HEK293 (cell line): ENCODE data around the gene BLACAT1.
A peak's percentile ranks its signal among the peaks of the same experiment; 100 is the strongest.

Experiments used
- CTCF ChIA-PET: fragments of 350-600 bp; formaldehyde crosslinking; extraction: SDS; loops from one replicate; lab custom pipeline; 2021; ENCODE audit warnings: antibody characterized with exemption; lab: Yijun Ruan, JAX
- POLR2A ChIA-PET: fragments of 300-600 bp; formaldehyde crosslinking; extraction: SDS; loops from one replicate; lab custom pipeline; 2020; ENCODE audit warnings: antibody characterized with exemption, inconsistent platforms; lab: Yijun Ruan, JAX
- H3K27ac ChIP-seq: fragments of 200-500 bp; sonication (Bioruptor generic); 2 replicates; pipeline ENCODE4 v1.5.1; 2014; ENCODE audit warnings: low read depth, low read length, control low read depth, inconsistent platforms; ENCODE audit errors: extremely low read depth
- H3K36me3 ChIP-seq, 2 experiments: fragments of 200-500 bp in 1 of 2; sonication (Bioruptor generic) in 1 of 2; 1 replicate in 1 of 2; 2 replicates in 1 of 2; pipeline ENCODE4 v1.5.1; 2014 to 2017; ENCODE audit warnings: inconsistent platforms in 2 of 2, low read length in 2 of 2; ENCODE audit not compliant: control insufficient read depth in 2 of 2, insufficient read depth in 1 of 2
- H3K4me1 ChIP-seq: fragments of 200-500 bp; sonication (Bioruptor generic); 2 replicates; pipeline ENCODE4 v1.5.1; 2014; ENCODE audit warnings: mild to moderate bottlenecking, low read length, inconsistent platforms; ENCODE audit not compliant: control insufficient read depth, insufficient read depth
- H3K4me3 ChIP-seq: 2 replicates; pipeline ENCODE4 v1.5.1; 2011; ENCODE audit warnings: low read depth, mild to moderate bottlenecking, control low read depth, low read length, moderate library complexity
- H3K9me3 ChIP-seq: fragments of 200-500 bp; sonication (Bioruptor generic); 2 replicates; pipeline ENCODE4 v1.5.1; 2014; ENCODE audit warnings: low read depth, low read length, inconsistent platforms; ENCODE audit not compliant: control insufficient read depth, insufficient read depth
- BCL11B ChIP-seq: fragments of 450-650 bp; formaldehyde crosslinking; IDR thresholded peaks from 2 replicates; pipeline ENCODE4 v1.5.1; 2016; ENCODE audit warnings: low read depth, missing biosample characterization, missing genetic modification characterization
- FEZF1 ChIP-seq: fragments of 450-650 bp; formaldehyde crosslinking; IDR thresholded peaks from 2 replicates; pipeline ENCODE4 v1.5.1; 2016; ENCODE audit warnings: missing biosample characterization, missing genetic modification characterization
- HOXA7 ChIP-seq: sonication (generic); formaldehyde crosslinking; IDR thresholded peaks from 2 replicates; pipeline ENCODE4 v1.8.1; 2022; ENCODE audit warnings: missing genetic modification reagents, borderline replicate concordance
- KLF1 ChIP-seq: fragments of 450-650 bp; formaldehyde crosslinking; IDR thresholded peaks from 2 replicates; pipeline ENCODE4 v1.5.1; 2016; ENCODE audit warnings: missing biosample characterization, missing genetic modification characterization
- PRDM1 ChIP-seq: fragments of 450-650 bp; formaldehyde crosslinking; IDR thresholded peaks from 2 replicates; pipeline ENCODE4; 2016; ENCODE audit warnings: missing biosample characterization, missing genetic modification characterization
- REPIN1 ChIP-seq: fragments of 450-650 bp; formaldehyde crosslinking; IDR thresholded peaks from 2 replicates; pipeline ENCODE4 v1.5.1; 2017; ENCODE audit warnings: missing biosample characterization, missing genetic modification characterization, low read depth
- SALL2 ChIP-seq: fragments of 450-650 bp; formaldehyde crosslinking; IDR thresholded peaks from 2 replicates; pipeline ENCODE4 v1.5.0; 2017; ENCODE audit warnings: missing biosample characterization, mild to moderate bottlenecking, missing genetic modification characterization, borderline replicate concordance
- SP7 ChIP-seq: fragments of 450-650 bp; formaldehyde crosslinking; IDR thresholded peaks from 2 replicates; pipeline ENCODE4 v1.5.1; 2016; ENCODE audit warnings: missing biosample characterization, missing genetic modification characterization
- YY2 ChIP-seq: fragments of 450-650 bp; formaldehyde crosslinking; IDR thresholded peaks from 2 replicates; pipeline ENCODE4 v1.5.1; 2016; ENCODE audit warnings: missing biosample characterization, missing genetic modification characterization
- ZBTB11 ChIP-seq: fragments of 450-650 bp; formaldehyde crosslinking; conservative IDR thresholded peaks from 2 replicates; pipeline ENCODE4 v1.5.1; 2016; ENCODE audit warnings: low read depth, missing biosample characterization, missing genetic modification characterization
- ZBTB17 ChIP-seq: fragments of 450-650 bp; formaldehyde crosslinking; IDR thresholded peaks from 2 replicates; pipeline ENCODE4 v1.5.1; 2016; ENCODE audit warnings: missing biosample characterization, missing genetic modification characterization
- ZFP3 ChIP-seq: fragments of 450-650 bp; formaldehyde crosslinking; IDR thresholded peaks from 2 replicates; pipeline ENCODE4 v1.5.1; 2016; ENCODE audit warnings: low read depth, missing biosample characterization, missing genetic modification characterization
- ZFP41 ChIP-seq: fragments of 450-650 bp; formaldehyde crosslinking; IDR thresholded peaks from 2 replicates; pipeline ENCODE4 v1.5.1; 2016; ENCODE audit warnings: missing biosample characterization, missing genetic modification characterization, borderline replicate concordance
- ZNF114 ChIP-seq: fragments of 450-650 bp; formaldehyde crosslinking; IDR thresholded peaks from 2 replicates; pipeline ENCODE4 v1.5.0; 2017; ENCODE audit warnings: missing biosample characterization, missing genetic modification characterization
- ZNF140 ChIP-seq: fragments of 450-650 bp; formaldehyde crosslinking; IDR thresholded peaks from 2 replicates; pipeline ENCODE4 v1.5.1; 2016; ENCODE audit warnings: missing biosample characterization, missing genetic modification characterization
- ZNF202 ChIP-seq: fragments of 450-650 bp; formaldehyde crosslinking; IDR thresholded peaks from 2 replicates; pipeline ENCODE4 v1.5.1; 2016; ENCODE audit warnings: missing biosample characterization, missing genetic modification characterization, borderline replicate concordance
- ZNF248 ChIP-seq: fragments of 450-650 bp; formaldehyde crosslinking; IDR thresholded peaks from 2 replicates; pipeline ENCODE4 v1.5.1; 2017; ENCODE audit warnings: missing biosample characterization, missing genetic modification characterization
- ZNF274 ChIP-seq, 2 experiments: fragments of 200-500 bp in 1 of 2; fragments of 450-650 bp in 1 of 2; sonication (Bioruptor generic) in 1 of 2; formaldehyde crosslinking in 1 of 2; IDR thresholded peaks; 2 replicates each; pipeline versions ENCODE4 v1.5.1 to v1.6.1; 2014 to 2016; ENCODE audit warnings: borderline replicate concordance in 1 of 2, inconsistent platforms in 1 of 2, low read length in 1 of 2, missing biosample characterization in 1 of 2, missing genetic modification characterization in 1 of 2
- ZNF280C ChIP-seq: fragments of 450-650 bp; formaldehyde crosslinking; IDR thresholded peaks from 2 replicates; pipeline ENCODE4 v1.5.1; 2016; ENCODE audit warnings: missing biosample characterization, missing genetic modification characterization
- ZNF324 ChIP-seq: fragments of 450-650 bp; formaldehyde crosslinking; IDR thresholded peaks from 2 replicates; pipeline ENCODE4 v1.5.1; 2016; ENCODE audit warnings: missing biosample characterization, missing genetic modification characterization
- ZNF335 ChIP-seq: fragments of 450-650 bp; formaldehyde crosslinking; conservative IDR thresholded peaks from 2 replicates; pipeline ENCODE4 v1.5.1; 2016; ENCODE audit warnings: missing biosample characterization, missing genetic modification characterization
- ZNF362 ChIP-seq: fragments of 450-650 bp; formaldehyde crosslinking; IDR thresholded peaks from 2 replicates; pipeline ENCODE4 v1.5.1; 2016; ENCODE audit warnings: missing biosample characterization, missing genetic modification characterization
- ZNF366 ChIP-seq: fragments of 450-650 bp; formaldehyde crosslinking; conservative IDR thresholded peaks from 2 replicates; pipeline ENCODE4 v1.5.1; 2016; ENCODE audit warnings: missing biosample characterization, missing genetic modification characterization
- ZNF473 ChIP-seq: fragments of 450-650 bp; formaldehyde crosslinking; IDR thresholded peaks from 2 replicates; pipeline ENCODE4 v1.5.1; 2017; ENCODE audit warnings: missing biosample characterization, missing genetic modification characterization
- ZNF600 ChIP-seq: fragments of 450-650 bp; formaldehyde crosslinking; IDR thresholded peaks from 2 replicates; pipeline ENCODE4 v1.5.1; 2016; ENCODE audit warnings: missing biosample characterization, missing genetic modification characterization
- ZNF610 ChIP-seq: fragments of 450-650 bp; formaldehyde crosslinking; IDR thresholded peaks from 2 replicates; pipeline ENCODE4 v1.5.1; 2016; ENCODE audit warnings: missing biosample characterization, missing genetic modification characterization, borderline replicate concordance
- ZNF654 ChIP-seq: fragments of 450-650 bp; formaldehyde crosslinking; IDR thresholded peaks from 2 replicates; pipeline ENCODE4 v1.5.1; 2016; ENCODE audit warnings: low read depth, missing biosample characterization, missing genetic modification characterization
- ZNF658 ChIP-seq: fragments of 450-650 bp; formaldehyde crosslinking; IDR thresholded peaks from 2 replicates; pipeline ENCODE4; 2016; ENCODE audit warnings: missing biosample characterization, missing genetic modification characterization
- ZNF776 ChIP-seq: fragments of 450-650 bp; formaldehyde crosslinking; IDR thresholded peaks from 2 replicates; pipeline ENCODE4 v1.5.0; 2017; ENCODE audit warnings: missing biosample characterization, missing genetic modification characterization, borderline replicate concordance
- ZSCAN16 ChIP-seq: fragments of 450-650 bp; formaldehyde crosslinking; IDR thresholded peaks from 2 replicates; pipeline ENCODE4 v1.5.1; 2016; ENCODE audit warnings: missing biosample characterization, missing genetic modification characterization
- ZSCAN4 ChIP-seq: fragments of 450-650 bp; formaldehyde crosslinking; IDR thresholded peaks from 2 replicates; pipeline ENCODE4 v1.5.1; 2017; ENCODE audit warnings: missing biosample characterization, missing genetic modification characterization

The BLACAT1 gene

GRCh38 chr1:205410581-205411298 is 45.1 kb downstream of the BLACAT1 start:
- ChIA-PET CTCF (interaction anchor here (0.6 to 2.3 kb wide), 10 partner anchors 14 to 118 kb away, joined by 3 to 13 read pairs (median 4); no protein-coding TSS in a partner anchor), POLR2A (no interaction called here)
- Histone ChIP-seq H3K27ac (no peak overlapping the region), H3K9me3 (no peaks in the 10 kb centered on the region), H3K4me1 (no peaks in the 10 kb centered on the region), H3K4me3 (no peak overlapping the region), H3K36me3 (no peaks in the 10 kb centered on the region)
- TF ChIP-seq KLF1 (tag by site-specific recombination) (no peak), SALL2 (tag by site-specific recombination) (peak; percentile 41; the same call in 1 of the 2 replicates), ZNF140 (tag by site-specific recombination) (no peak), ZFP41 (tag by site-specific recombination) (no peak), ZNF324 (no peak), ZNF335 (no peak), BCL11B (tag by site-specific recombination) (no peak), ZBTB17 (no peak), ZNF658 (tag by site-specific recombination) (no peak), PRDM1 (tag by site-specific recombination) (peak; percentile 94), ZSCAN4 (tag by site-specific recombination) (no peak), ZFP3 (no peak), REPIN1 (tag by site-specific recombination) (no peak), ZBTB11 (tag by site-specific recombination) (no peak), SP7 (tag by site-specific recombination) (no peak), ZNF600 (tag by site-specific recombination) (no peak), ZNF776 (tag by site-specific recombination) (0 out of 2 replicates have a peak, but pooled peaks have one; percentile 44), FEZF1 (tag by site-specific recombination) (no peak), ZNF362 (tag by site-specific recombination) (no peak), ZNF366 (tag by site-specific recombination) (peak; percentile 95), YY2 (no peak), ZNF114 (tag by site-specific recombination) (0 out of 2 replicates have a peak, but pooled peaks have one; percentile 68), ZNF654 (tag by site-specific recombination) (no peak), ZNF473 (tag by site-specific recombination) (peak; percentile 31; the same call in 1 of the 2 replicates), ZNF610 (tag by site-specific recombination) (no peak), ZNF280C (tag by site-specific recombination) (no peak), ZNF274 (IDR thresholded peaks at IDR 0.05; ENCODE audit: low read length) (no peak), ZNF274 (tag by site-specific recombination; IDR thresholded peaks at IDR 0.05; ENCODE audit: borderline replicate concordance) (no peak), ZSCAN16 (tag by site-specific recombination) (no peak), HOXA7 (no peak), ZNF202 (no peak), ZNF248 (tag by site-specific recombination) (no peak)
